Neuronal stem cell (in vitro differentiated cells): ENCODE measurements around the gene MACROD2.

Source experiments
- DNase-seq: peaks from one replicate; pipeline ENCODE4 v3.0.0-alpha.2; 2013; ENCODE audit warnings: low spot score
- H2AFZ ChIP-seq: one replicate; pipeline ENCODE4 v1.6.1; 2013; ENCODE audit warnings: mild to moderate bottlenecking, low read length, inconsistent platforms
- H2AK5ac ChIP-seq: 2 replicates; pipeline ENCODE4 v1.6.1; 2013; ENCODE audit warnings: low read depth, mild to moderate bottlenecking, inconsistent platforms, low read length, moderate library complexity, mixed read lengths
- H2BK120ac ChIP-seq: 2 replicates; pipeline ENCODE4 v1.6.1; 2013; ENCODE audit warnings: low read depth, mild to moderate bottlenecking, inconsistent platforms, low read length, moderate library complexity, mixed read lengths
- H2BK12ac ChIP-seq: one replicate; pipeline ENCODE4 v1.6.1; 2013; ENCODE audit warnings: low read length, inconsistent platforms
- H2BK15ac ChIP-seq: 2 replicates; pipeline ENCODE4 v1.6.1; 2013; ENCODE audit warnings: mild to moderate bottlenecking, low read length, inconsistent platforms, mixed read lengths
- H2BK5ac ChIP-seq: one replicate; pipeline ENCODE4 v1.6.1; 2013; ENCODE audit warnings: inconsistent platforms, mild to moderate bottlenecking, low read length, moderate library complexity
- H3K14ac ChIP-seq: one replicate; pipeline ENCODE4 v1.6.1; 2013; ENCODE audit warnings: low read length, inconsistent platforms
- H3K18ac ChIP-seq: 2 replicates; pipeline ENCODE4 v1.6.1; 2013; ENCODE audit warnings: low read length, inconsistent platforms
- H3K23ac ChIP-seq: 2 replicates; pipeline ENCODE4 v1.6.1; 2013; ENCODE audit warnings: low read depth, mild to moderate bottlenecking, mixed read lengths, low read length, inconsistent platforms; ENCODE audit not compliant: poor library complexity
- H3K27ac ChIP-seq: replicated peaks from 3 replicates; pipeline ENCODE4 v1.5.1; 2013; ENCODE audit warnings: low read length, inconsistent platforms
- H3K27me3 ChIP-seq, 3 experiments: 2 replicates each; pipeline ENCODE4 v1.6.1; 2013; ENCODE audit warnings: low read length in 3 of 3, mild to moderate bottlenecking in 2 of 3, inconsistent platforms in 1 of 3, low read depth in 1 of 3, mixed read lengths in 1 of 3, moderate library complexity in 1 of 3; ENCODE audit not compliant: control insufficient read depth in 3 of 3, insufficient read depth in 3 of 3
- H3K36me3 ChIP-seq, 2 donors: replicated peaks in 1 of 2; 2 replicates each; pipeline ENCODE4 v1.6.1; 2013; ENCODE audit warnings: low read length in 2 of 2; ENCODE audit not compliant: control insufficient read depth in 2 of 2, insufficient read depth in 2 of 2
- H3K4ac ChIP-seq: 2 replicates; pipeline ENCODE4 v1.6.1; 2013; ENCODE audit warnings: inconsistent platforms, mild to moderate bottlenecking, low read length, moderate library complexity
- H3K4me1 ChIP-seq, 2 donors: 1 replicate in 1 of 2; 2 replicates in 1 of 2; pipeline ENCODE4 v1.6.1; 2013; ENCODE audit warnings: low read length in 2 of 2, low read depth in 1 of 2; ENCODE audit not compliant: control insufficient read depth in 2 of 2, insufficient read depth in 1 of 2
- H3K4me2 ChIP-seq: one replicate; pipeline ENCODE4 v1.6.1; 2013; ENCODE audit warnings: mild to moderate bottlenecking, low read length, inconsistent platforms; ENCODE audit not compliant: insufficient read depth, poor library complexity, severe bottlenecking
- H3K4me3 ChIP-seq, 2 donors: 2 replicates each; pipeline ENCODE4 v1.5.1; 2013; ENCODE audit warnings: low read length in 2 of 2, mild to moderate bottlenecking in 2 of 2, inconsistent platforms in 1 of 2, moderate library complexity in 1 of 2
- H3K79me1 ChIP-seq: one replicate; pipeline ENCODE4 v1.6.1; 2013; ENCODE audit warnings: low read depth, mild to moderate bottlenecking, inconsistent platforms, low read length, moderate library complexity
- H3K9ac ChIP-seq: one replicate; pipeline ENCODE4 v1.6.1; 2013; ENCODE audit warnings: mild to moderate bottlenecking, low read depth, low read length, inconsistent platforms; ENCODE audit not compliant: poor library complexity
- H3K9me3 ChIP-seq, 2 donors: replicated peaks in 1 of 2; 2 replicates each; pipeline versions ENCODE3 to v1.6.1; 2013; ENCODE audit warnings: low read length in 2 of 2, mild to moderate bottlenecking in 2 of 2, inconsistent platforms in 1 of 2, low read depth in 1 of 2, mixed read lengths in 1 of 2, moderate library complexity in 1 of 2; ENCODE audit not compliant: control insufficient read depth in 2 of 2, insufficient read depth in 1 of 2
- H4K8ac ChIP-seq: one replicate; pipeline ENCODE4 v1.6.1; 2013; ENCODE audit warnings: low read depth, mild to moderate bottlenecking, inconsistent platforms, low read length, moderate library complexity
- H4K91ac ChIP-seq: one replicate; pipeline ENCODE4 v1.6.1; 2013; ENCODE audit warnings: low read length, low read depth, mild to moderate bottlenecking, inconsistent platforms; ENCODE audit not compliant: poor library complexity
- WGBS, 2 donors: extraction: QIAGEN DNeasy Blood & Tissue Kit; methylation state at CpG; one replicate each; pipeline ENCODE4 v1.1.7; 2013; ENCODE audit warnings: missing lambda C conversion rate in 2 of 2, mixed read lengths in 1 of 2; ENCODE audit not compliant: insufficient read length in 2 of 2, insufficient replicate concordance in 1 of 2; ENCODE audit errors: extremely low coverage in 2 of 2; 5-methylcytosine and 5-hydroxymethylcytosine counted together

Gene MACROD2

DNA sequence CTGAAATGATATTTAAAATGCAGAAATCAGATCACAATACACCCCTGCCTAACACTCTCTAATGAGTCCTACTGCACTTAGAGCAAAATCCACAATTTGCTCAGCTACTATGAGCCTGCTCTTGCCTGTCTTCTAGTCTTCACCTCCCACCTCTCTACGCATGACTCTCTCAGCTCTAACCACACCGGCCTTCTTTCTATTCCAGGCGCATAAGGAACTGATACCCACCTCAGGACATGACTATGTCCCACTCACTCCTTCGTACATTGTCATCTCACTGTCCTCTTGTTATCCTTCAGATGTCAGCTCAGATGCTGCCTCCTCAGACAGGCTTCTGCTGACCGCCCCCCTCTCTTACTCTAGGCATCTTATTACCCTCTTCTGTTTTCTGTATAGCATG, 543.1 kb downstream of the MACROD2 start:
- H4K8ac ChIP-seq: no peak overlapping the region
- H3K4me3 ChIP-seq: no peak overlapping the region
- H3K14ac ChIP-seq: no peak overlapping the region
- no peak overlapping the region for H3K9ac ChIP-seq
- no peaks in the 10 kb centered on the region for H3K4me1 ChIP-seq
- no peak overlapping the region for H2BK15ac ChIP-seq
- no peaks in the 10 kb centered on the region for H3K9me3 ChIP-seq
- H3K4me2 ChIP-seq: no peak overlapping the region
- H3K27me3 ChIP-seq: no peaks in the 10 kb centered on the region
- H2AFZ ChIP-seq: no peak overlapping the region
- no peak overlapping the region for H3K4ac ChIP-seq
- H4K91ac ChIP-seq: no peak overlapping the region
- H2AK5ac ChIP-seq: no peak overlapping the region
- no peaks in the 10 kb centered on the region for H3K36me3 ChIP-seq
- H3K18ac ChIP-seq: peak overlapping the region; percentile 4
- no peak overlapping the region for H2BK5ac ChIP-seq
- H3K23ac ChIP-seq: no peak overlapping the region
- H2BK120ac ChIP-seq: no peak overlapping the region
- H3K79me1 ChIP-seq: no peaks in the 10 kb centered on the region
- no peak for DNase-seq
- no peak overlapping the region for H3K27ac ChIP-seq
- no peak overlapping the region for H2BK12ac ChIP-seq
- WGBS, 2 donors: no CpG with 5 or more reads among the region's 5 CpGs

- H3K27ac ChIP-seq: no peak overlapping the region
- H2BK5ac ChIP-seq: no peak overlapping the region
- no peak overlapping the region for H3K4me3 ChIP-seq
- H4K91ac ChIP-seq: no peak overlapping the region
- H3K14ac ChIP-seq: no peak overlapping the region
- no peaks in the 10 kb centered on the region for H3K4me1 ChIP-seq
- H2AFZ ChIP-seq: no peak overlapping the region
- H3K18ac ChIP-seq: no peak overlapping the region
- no peak for DNase-seq
- no peak overlapping the region for H3K4me2 ChIP-seq
- H4K8ac ChIP-seq: no peak overlapping the region
- no peak overlapping the region for H2BK12ac ChIP-seq
- no peaks in the 10 kb centered on the region for H3K79me1 ChIP-seq
- no peak overlapping the region for H3K9ac ChIP-seq
- no peaks in the 10 kb centered on the region for H3K36me3 ChIP-seq
- no peaks in the 10 kb centered on the region for H3K27me3 ChIP-seq
- H3K23ac ChIP-seq: no peak overlapping the region
- no peak overlapping the region for H2BK120ac ChIP-seq
- no peak overlapping the region for H2AK5ac ChIP-seq
- no peak overlapping the region for H3K4ac ChIP-seq
- H2BK15ac ChIP-seq: no peak overlapping the region
- H3K9me3 ChIP-seq: no peaks in the 10 kb centered on the region
These were observed 547.7 kb downstream of the MACROD2 start for GRCh38 chr20:14543040-14543439.

DNA sequence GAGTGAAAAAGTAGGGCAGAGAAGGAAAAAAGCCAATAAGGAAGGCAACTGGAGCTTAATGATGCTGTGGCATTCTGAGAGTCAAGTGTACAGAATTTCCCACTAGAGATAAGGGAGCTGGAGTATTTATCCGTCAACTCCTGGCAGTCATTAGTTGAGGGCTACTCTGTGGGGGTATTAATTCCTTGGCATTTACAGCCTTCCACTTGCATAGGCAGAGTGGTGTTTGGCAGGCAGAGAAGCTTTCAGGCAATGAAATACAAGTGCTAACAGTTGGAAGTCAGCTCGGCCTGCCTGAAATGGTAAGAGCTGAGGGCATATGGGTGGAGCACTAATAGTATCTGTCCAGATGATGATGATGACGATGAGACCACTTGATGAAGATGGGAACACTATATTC, 549.4 kb downstream of the MACROD2 start:
- no peaks in the 10 kb centered on the region for H3K9me3 ChIP-seq

DNA sequence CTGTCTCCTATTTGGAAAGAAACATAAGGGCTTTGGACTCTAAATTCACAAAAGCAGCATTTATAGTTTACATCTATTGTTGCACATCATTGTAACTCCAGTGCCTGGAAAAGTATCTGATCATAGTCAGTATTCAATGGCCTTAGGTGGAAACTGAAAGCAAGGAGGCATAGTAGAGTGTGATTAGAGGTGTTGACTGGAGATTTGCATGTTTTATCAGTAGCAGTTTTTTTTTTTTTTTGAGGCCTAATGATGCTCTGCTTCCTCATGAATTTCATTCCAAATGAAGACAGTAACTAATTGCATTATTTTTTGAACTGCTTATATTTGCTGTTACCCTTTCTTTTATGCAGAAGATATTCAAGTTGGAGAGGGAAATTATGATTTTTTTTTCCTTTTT, 555.3 kb downstream of the MACROD2 start:
- Histone ChIP-seq H4K91ac (no peak overlapping the region), H3K79me1 (no peaks in the 10 kb centered on the region), H3K4ac (no peak overlapping the region), H3K18ac (no peak overlapping the region), H3K4me3 (no peak overlapping the region), H2BK5ac (no peak overlapping the region), H2BK12ac (no peak overlapping the region), H2BK120ac (no peak overlapping the region), H4K8ac (no peak overlapping the region), H3K4me2 (no peak overlapping the region), H3K4me1 (no peaks in the 10 kb centered on the region), H3K27me3 (no peaks in the 10 kb centered on the region), H2BK15ac (no peak overlapping the region), H3K23ac (no peak overlapping the region), H3K9ac (no peak overlapping the region), H3K9me3 (peaks cover 0 to 2% of the 10 kb centered on the region in 2 donors), H3K27ac (no peak overlapping the region), H3K36me3 (no peaks in the 10 kb centered on the region), H2AFZ (no peak overlapping the region), H3K14ac (no peak overlapping the region), H2AK5ac (no peak overlapping the region)
- no peak for DNase-seq

More for the DNA sequence above, 549.4 kb downstream of the MACROD2 start:
- Histone ChIP-seq H2AK5ac (no peak overlapping the region), H2BK12ac (no peak overlapping the region), H2AFZ (no peak overlapping the region), H3K79me1 (no peaks in the 10 kb centered on the region), H3K4me3 (no peak overlapping the region), H3K36me3 (no peaks in the 10 kb centered on the region), H2BK120ac (no peak overlapping the region), H3K4ac (no peak overlapping the region), H3K14ac (no peak overlapping the region), H3K27ac (no peak overlapping the region), H4K91ac (no peak overlapping the region), H3K4me2 (no peak overlapping the region), H2BK15ac (no peak overlapping the region), H3K23ac (no peak overlapping the region), H3K4me1 (no peaks in the 10 kb centered on the region), H3K27me3 (no peaks in the 10 kb centered on the region), H3K18ac (no peak overlapping the region), H4K8ac (no peak overlapping the region), H3K9ac (no peak overlapping the region), H2BK5ac (no peak overlapping the region)
- WGBS, 2 donors: no CpG with 5 or more reads among the region's 3 CpGs
- no peak for DNase-seq
